ENCODE results near the gene PAIP2.

PAIP2 gene

DNA sequence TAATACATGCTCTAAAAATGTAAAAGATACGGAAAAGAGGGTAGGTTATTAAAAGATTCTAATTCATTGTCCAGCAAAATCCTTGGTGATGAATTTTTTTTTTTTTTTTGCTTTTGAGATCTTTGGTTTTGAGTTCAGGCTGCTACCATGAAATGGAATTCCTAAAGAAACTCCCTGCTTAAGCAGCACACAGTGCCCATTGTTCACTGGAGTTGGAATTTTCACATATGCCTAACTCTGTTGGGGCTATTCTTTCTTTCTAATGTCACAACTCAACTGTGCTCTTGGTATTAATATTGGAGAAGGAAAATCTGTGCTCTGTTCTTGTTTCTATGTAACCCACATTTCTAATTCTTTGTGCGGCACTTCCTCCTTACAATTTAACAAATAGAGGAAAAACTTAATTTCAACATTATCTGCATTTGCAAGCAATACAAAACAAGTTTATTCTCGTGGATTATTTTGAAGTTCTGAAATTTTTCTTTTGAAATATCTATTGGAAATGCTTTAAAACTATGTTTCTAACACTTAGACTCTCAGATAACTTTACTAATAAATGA, 26.5 kb upstream of the PAIP2 start:
- TF ChIP-seq FOXP2 (optimal IDR thresholded peaks at IDR 0.05; ENCODE audit: borderline replicate concordance, extremely low read depth, extremely low read length, insufficient read depth) (no peak), SIN3A (IDR thresholded peaks at IDR 0.05; ENCODE audit: borderline replicate concordance, insufficient read depth, low read length) (no peak), POLR2AphosphoS5 (IDR thresholded peaks at IDR 0.05; ENCODE audit: low read depth, low read length) (no peak), TAF1 (IDR thresholded peaks at IDR 0.05; ENCODE audit: borderline replicate concordance, insufficient read depth, low read length) (no peak)
- TF ChIP-seq, protein P1, sequence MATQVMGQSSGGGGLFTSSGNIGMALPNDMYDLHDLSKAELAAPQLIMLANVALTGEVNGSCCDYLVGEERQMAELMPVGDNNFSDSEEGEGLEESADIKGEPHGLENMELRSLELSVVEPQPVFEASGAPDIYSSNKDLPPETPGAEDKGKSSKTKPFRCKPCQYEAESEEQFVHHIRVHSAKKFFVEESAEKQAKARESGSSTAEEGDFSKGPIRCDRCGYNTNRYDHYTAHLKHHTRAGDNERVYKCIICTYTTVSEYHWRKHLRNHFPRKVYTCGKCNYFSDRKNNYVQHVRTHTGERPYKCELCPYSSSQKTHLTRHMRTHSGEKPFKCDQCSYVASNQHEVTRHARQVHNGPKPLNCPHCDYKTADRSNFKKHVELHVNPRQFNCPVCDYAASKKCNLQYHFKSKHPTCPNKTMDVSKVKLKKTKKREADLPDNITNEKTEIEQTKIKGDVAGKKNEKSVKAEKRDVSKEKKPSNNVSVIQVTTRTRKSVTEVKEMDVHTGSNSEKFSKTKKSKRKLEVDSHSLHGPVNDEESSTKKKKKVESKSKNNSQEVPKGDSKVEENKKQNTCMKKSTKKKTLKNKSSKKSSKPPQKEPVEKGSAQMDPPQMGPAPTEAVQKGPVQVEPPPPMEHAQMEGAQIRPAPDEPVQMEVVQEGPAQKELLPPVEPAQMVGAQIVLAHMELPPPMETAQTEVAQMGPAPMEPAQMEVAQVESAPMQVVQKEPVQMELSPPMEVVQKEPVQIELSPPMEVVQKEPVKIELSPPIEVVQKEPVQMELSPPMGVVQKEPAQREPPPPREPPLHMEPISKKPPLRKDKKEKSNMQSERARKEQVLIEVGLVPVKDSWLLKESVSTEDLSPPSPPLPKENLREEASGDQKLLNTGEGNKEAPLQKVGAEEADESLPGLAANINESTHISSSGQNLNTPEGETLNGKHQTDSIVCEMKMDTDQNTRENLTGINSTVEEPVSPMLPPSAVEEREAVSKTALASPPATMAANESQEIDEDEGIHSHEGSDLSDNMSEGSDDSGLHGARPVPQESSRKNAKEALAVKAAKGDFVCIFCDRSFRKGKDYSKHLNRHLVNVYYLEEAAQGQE (IDR thresholded peaks at IDR 0.05; ENCODE audit: insufficient read depth in 1 of 2, low read depth in 2 of 2, low read length in 2 of 2), result no peak

GRCh38 chr5:139335811-139336210, 5.8 kb upstream of the PAIP2 start:
- TF ChIP-seq SIN3A (IDR thresholded peaks at IDR 0.05; ENCODE audit: borderline replicate concordance, insufficient read depth, low read length), result no peak
- no peak for TF ChIP-seq FOXP2 (optimal IDR thresholded peaks at IDR 0.05; ENCODE audit: borderline replicate concordance, extremely low read depth, extremely low read length, insufficient read depth)
- TF ChIP-seq, protein P1 (IDR thresholded peaks at IDR 0.05; ENCODE audit: insufficient read depth in 1 of 2, low read depth in 2 of 2, low read length in 2 of 2), result no peak
- no peak; the same call in 1 of the 2 replicates for TF ChIP-seq POLR2AphosphoS5 (IDR thresholded peaks at IDR 0.05; ENCODE audit: low read depth, low read length)
- no peak for TF ChIP-seq TAF1 (IDR thresholded peaks at IDR 0.05; ENCODE audit: borderline replicate concordance, insufficient read depth, low read length)

DNA sequence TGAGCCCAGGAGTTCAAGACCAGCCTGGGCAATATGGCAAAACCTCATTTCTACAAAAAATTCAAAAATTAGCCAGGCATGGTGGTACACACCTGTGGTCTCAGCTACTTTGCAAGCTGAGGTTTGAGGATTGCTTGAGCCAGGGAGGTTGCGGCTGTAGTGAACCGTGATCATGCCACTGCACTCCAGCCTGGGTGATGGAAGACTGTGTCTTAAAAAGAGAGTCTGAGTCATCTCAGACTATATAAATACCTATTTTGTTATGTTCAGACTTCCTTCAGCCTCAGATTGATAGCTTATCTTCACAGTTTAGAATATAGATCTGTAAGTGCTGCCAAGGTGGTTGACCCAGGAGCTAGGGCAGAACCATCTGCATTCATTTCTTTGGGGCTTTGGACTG, 1.6 kb upstream of the PAIP2 start:
- no peak for TF ChIP-seq POLR2AphosphoS5 (IDR thresholded peaks at IDR 0.05; ENCODE audit: low read depth, low read length)
- TF ChIP-seq, protein P1 (IDR thresholded peaks at IDR 0.05; ENCODE audit: insufficient read depth in 1 of 2, low read depth in 2 of 2, low read length in 2 of 2), result no peak
- no peak for TF ChIP-seq TAF1 (IDR thresholded peaks at IDR 0.05; ENCODE audit: borderline replicate concordance, insufficient read depth, low read length)
- TF ChIP-seq FOXP2 (optimal IDR thresholded peaks at IDR 0.05; ENCODE audit: borderline replicate concordance, extremely low read depth, extremely low read length, insufficient read depth), result no peak
- no peak for TF ChIP-seq SIN3A (IDR thresholded peaks at IDR 0.05; ENCODE audit: borderline replicate concordance, insufficient read depth, low read length)

GRCh38 chr5:139341187-139341688, 416 bp upstream of the PAIP2 start:
- TF ChIP-seq FOXP2 (optimal IDR thresholded peaks at IDR 0.05; ENCODE audit: borderline replicate concordance, extremely low read depth, extremely low read length, insufficient read depth) (no peak), TAF1 (IDR thresholded peaks at IDR 0.05; ENCODE audit: borderline replicate concordance, insufficient read depth, low read length) (0 out of 2 replicates have a peak, but pooled peaks have one; percentile 7)

DNA sequence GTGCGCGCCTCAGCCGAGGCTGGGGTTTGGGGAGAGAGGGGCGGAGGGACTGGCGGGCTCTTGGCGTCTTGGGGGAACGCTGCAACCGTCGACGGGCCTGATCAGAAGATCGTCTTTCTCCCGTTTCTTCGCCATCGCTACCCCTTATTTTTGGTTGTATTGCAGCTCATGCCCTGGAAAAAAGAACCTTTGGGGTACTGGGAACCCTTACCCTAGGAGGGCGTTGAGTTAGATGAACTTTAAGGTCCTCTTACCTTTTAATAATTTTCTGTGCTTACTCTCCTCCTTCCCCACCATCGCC, 719 bp downstream of the PAIP2 start:
- TF ChIP-seq TAF1 (IDR thresholded peaks at IDR 0.05; ENCODE audit: borderline replicate concordance, insufficient read depth, low read length) (no peak), POLR2AphosphoS5 (IDR thresholded peaks at IDR 0.05; ENCODE audit: low read depth, low read length) (no peak), FOXP2 (optimal IDR thresholded peaks at IDR 0.05; ENCODE audit: borderline replicate concordance, extremely low read depth, extremely low read length, insufficient read depth) (no peak), SIN3A (IDR thresholded peaks at IDR 0.05; ENCODE audit: borderline replicate concordance, insufficient read depth, low read length) (no peak)

- TF ChIP-seq, protein P1 (IDR thresholded peaks at IDR 0.05; ENCODE audit: insufficient read depth in 1 of 2, low read depth in 2 of 2, low read length in 2 of 2), result no peak
- TF ChIP-seq POLR2AphosphoS5 (IDR thresholded peaks at IDR 0.05; ENCODE audit: low read depth, low read length) (no peak), TAF1 (IDR thresholded peaks at IDR 0.05; ENCODE audit: borderline replicate concordance, insufficient read depth, low read length) (no peak), SIN3A (IDR thresholded peaks at IDR 0.05; ENCODE audit: borderline replicate concordance, insufficient read depth, low read length) (no peak), FOXP2 (optimal IDR thresholded peaks at IDR 0.05; ENCODE audit: borderline replicate concordance, extremely low read depth, extremely low read length, insufficient read depth) (no peak)
Measured at GRCh38 chr5:139343476-139343875, 1.8 kb downstream of the PAIP2 start.
